HG02852 (cell line): ENCODE results near the gene IWS1.
A peak's percentile ranks its signal among the peaks of the same experiment; 100 is the strongest.
"Not testable (repeated sequence)": the region's sequence is repeated elsewhere in the genome, so short reads cannot be mapped to it uniquely, and the experiment has no call there.

Source experiments
- ATAC-seq: cut with Tn5 transposase; IDR thresholded peaks from one replicate; pipeline ENCODE4 v1.9.1; 2021; ENCODE audit warnings: mild to moderate bottlenecking, moderate library complexity; ENCODE audit not compliant: unreplicated experiment

Gene IWS1

DNA sequence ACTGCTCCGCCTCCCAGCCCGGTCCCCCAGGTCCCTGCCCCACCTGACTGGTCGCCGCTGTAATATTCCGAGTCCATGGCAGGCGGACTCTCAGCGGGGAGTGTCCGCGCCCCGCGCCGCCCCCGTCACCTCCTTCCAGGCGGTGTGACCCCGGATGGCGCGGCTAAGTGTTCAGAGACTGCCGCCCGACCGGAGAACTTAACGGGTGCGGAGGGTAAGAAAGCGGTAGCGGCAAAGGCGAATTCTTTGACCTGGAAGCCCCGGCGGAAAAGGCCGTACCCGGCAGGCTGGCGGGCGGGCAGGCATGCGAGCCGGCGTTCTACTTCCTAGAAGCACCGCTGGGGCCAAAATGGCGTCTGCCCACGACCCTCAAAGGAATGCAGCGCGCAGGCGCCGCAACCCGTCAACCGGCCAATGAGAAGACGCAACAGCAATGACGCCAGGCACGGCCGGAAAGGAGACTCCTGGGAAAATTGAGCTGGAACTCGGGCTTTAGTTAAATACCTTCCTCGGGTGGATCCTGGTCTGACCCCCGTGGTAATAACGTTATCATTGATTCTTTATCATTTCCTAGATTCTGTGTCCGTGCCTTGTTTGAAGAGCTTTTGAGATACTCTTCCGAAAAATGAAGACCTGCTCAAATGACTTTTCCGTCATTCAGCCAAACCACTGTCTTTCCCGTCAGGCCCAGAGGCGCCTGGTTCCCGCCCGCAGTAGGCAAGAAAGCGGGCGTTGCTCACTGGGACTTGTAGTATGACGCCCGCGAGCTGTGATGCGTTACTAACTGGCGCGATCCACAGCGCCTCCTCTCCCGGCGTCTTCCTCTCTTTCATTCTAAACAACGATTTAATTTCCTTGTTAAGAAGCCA lies at the start of gene IWS1:
Gene IWS1, minus strand, starts transcription at position 358 of the 869 bp plus-strand sequence. Its CDS starts 281 bp downstream, at position 77.
- peak; percentile 90 for ATAC-seq

DNA sequence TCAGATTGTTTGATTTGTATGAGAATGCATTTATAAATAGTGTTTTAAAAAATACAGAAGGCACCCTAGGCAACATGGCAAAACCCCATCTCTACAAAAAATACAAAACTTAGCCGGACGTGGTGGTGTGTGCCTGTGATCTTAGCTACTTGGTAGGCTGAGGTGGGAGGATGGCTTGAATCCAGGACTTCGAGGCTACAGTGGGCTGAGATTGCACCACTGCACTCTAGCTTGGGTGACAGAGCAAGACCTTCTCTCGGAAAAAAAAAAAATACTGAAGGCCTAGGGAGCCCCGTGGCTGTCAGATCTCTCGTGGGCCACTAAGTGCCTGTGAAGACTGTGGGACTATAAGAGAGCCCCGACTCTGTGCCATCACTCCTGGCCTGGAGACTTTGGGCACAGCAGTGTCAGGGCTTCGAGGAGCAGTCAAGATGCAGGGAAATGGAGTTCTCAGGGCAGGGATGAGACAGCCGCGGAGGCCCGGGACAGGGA lies 49.7 kb upstream of the IWS1 start:
- ATAC-seq, result no peak

DNA sequence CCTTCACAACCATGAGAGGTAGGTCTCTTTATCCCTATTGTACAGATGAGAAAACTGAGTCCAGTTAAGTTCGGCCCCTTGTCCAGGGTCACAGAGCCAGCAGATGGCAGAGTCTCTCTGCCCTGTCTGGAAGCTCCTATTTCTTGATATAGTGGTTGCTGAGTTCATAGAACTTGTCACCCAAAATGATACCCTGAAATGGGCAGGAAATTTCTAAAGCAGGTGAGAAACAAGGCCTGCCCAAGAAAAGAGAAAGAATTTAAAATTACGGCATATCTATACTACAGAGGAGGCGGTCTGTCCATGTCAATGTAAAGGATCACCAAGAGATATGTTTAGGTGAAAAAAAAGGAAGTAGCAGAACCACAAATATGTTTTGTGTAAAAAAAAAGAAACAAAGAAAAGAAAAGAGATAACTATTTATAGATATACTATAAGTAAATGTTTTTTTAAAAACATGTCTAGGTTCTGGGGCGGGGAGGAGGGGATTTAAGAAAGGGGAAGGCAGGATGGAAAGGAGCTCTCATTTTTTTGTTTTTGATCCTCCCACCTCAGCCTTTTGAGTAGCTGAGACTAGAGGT lies 49.0 kb upstream of the IWS1 start:
- ATAC-seq, result no peak

DNA sequence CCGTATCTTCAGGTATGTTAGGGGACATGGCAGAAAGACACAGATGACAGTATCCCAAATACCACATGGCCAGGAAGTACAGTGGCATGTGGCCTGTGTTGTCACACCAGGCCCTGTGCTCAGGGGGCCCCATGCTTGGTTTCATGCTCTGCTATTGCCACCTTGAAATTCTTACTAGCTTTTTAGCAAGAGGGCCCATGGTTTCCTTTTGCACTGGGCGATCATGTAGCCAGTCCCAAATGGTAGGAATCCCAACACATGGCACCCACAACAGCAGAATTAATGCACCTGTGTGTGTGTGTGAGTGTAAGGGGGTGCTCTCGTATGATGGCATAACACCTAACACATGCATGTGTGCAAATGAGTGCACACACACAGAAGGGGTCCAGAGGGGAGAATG lies 48.4 kb upstream of the IWS1 start:
- ATAC-seq, result no peak

DNA sequence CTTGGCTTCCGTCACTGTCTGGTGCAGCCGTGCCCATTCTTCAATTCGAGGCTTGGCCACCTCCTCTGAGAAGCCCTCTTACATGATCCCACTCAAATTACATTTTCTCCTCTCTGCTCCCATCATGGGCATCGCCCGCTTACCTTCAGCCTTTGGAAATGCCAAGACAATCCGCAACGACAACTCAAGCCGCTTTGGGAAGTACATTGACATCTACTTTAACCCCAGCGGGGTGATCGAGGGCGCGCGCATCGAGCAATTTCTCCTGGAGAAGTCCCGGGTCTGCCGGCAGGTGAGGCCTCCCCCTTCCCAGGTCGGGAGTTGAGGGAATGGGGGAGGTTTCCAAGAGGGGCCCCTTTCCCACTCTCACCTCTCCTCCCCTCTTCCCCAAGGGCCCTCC lies 47.5 kb upstream of the IWS1 start:
- ATAC-seq, result no peak

DNA sequence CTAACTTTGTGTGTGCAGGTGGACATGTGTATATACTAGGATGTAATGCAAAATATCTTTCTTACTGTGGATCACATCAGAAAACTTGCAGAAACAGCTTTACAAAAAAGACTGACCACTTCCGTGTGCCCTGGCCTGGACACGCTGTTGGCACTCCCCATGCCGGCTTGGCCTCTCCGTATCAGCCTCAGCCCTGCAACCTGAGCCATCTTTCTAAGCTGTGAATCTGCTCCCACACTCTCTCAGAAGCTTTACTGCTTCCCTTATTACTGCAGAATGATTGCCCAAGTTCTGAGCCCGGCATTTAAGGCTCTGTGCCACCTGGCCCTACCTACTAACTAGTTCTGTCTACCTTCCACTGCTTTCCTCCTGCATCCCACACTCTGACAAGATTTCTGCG lies 47.0 kb upstream of the IWS1 start:
- no peak for ATAC-seq

DNA sequence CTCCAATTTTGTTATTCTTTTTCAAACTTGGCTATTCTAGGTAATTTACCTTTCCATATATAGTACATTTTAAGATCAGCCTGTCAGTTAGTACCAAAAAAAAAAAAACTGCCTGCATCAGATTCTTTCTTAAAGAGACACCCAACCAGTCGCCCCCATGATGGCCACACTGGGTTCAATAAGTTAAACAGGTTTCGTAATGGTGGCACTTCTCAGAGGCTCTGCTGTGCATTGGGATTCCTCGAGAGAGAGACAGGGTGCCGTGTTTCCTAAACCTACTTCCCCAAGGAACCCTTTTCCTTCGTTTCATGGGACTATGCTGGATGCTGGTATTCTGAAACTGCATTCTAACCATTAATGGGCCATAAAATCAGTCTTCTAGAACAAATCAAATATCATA lies 46.6 kb upstream of the IWS1 start:
- no peak for ATAC-seq

DNA sequence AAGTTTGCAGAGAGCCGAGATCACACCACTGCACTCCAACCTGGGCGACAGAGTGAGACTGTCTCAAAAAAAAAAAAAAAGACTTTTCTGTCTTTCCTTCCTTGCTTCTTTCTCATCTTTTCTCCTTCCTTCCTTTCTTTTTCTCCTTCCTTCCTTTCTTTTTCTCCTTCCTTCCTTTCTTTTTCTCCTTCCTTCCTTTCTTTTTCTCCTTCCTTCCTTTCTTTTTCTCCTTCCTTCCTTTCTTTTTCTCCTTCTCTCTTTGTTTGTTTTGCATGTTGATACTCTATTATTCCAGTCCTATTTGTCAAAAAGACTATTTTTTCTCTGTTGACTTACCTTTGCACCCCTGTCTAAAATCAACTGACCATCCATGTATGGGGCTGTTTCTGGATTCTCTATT lies 46.1 kb upstream of the IWS1 start:
- not testable (repeated sequence) for ATAC-seq

DNA sequence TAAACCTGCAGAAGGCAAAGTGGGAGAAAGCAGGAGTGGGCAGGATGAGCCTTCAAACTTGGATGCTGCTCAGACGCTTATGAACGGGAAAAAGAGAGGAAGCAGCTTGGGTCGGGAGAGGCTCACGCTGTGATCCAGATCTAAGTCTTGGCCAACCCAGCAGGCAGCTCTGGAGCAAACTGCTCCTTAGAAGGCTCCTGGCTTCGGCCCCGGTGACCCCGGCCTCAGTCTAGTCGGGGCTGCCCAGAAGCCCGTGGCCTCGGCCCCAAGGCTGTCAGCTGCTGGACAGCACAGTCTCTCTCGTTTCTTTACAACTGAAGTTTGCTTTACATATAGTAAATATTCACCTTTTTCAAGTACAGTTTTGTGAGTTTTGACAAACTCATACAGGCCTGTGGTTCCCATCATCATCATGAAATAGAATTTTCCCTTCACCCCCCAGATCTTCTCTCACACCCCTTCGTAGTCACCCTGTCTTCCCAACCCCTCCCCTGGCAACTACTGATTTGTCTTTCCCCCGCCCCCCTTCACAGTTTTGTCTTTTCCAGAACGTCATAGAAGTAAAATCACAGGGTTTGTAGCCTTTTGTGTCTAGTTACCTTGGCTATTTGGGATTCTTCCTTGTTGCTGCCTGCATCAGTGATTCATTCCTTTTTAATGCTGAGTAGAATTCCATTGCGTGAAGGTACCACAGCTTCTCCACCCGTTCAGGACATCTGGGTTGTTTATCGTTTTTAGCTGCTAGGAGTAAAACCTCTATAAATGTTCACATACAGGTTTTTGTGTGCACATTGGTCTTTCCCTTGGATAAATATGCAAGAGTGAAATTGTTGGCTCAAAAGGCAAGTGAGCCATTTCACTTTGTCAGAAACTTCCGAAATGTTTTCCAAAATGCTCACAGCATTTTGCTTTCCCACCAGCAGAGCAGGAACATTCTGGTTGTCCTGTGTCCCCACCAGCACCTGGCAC lies 44.3 kb upstream of the IWS1 start:
- no peak for ATAC-seq

DNA sequence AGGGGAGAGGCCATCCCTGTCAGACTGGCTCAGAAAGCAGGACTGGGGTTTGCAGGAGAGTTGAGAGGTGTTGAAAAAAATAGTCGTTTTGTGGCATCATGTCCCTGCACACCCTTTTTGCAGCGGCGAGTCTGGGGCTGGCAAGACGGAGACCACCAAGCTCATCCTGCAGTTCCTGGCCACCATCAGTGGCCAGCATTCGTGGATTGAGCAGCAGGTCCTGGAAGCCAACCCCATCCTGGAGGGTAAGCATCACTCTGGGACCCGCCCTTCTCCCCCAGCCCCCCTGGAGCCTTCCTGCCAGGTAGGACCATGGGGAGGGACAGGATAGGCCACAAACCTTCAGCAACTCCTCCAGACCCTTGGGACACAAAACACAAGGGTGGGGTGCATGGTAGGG lies 43.4 kb upstream of the IWS1 start:
- no peak for ATAC-seq

DNA sequence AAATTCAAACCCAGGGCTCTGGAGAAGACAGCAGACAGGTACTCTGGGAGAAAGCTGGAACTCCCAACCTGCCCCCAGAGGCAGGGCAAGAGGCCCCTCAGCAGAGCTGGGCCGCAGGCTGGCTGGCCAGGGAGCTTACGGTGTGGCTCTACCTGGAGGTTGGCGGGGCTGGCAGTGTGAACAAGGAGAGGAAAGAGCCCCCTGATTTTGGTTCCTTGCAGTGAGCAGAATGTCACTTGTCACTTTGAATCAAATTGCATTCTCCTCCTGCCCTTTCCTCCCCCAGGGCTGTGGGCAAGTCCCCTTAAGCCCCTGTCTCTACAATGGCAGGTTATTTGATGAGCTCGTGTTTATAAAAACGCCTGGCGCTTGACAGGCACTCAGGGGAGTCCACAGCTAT lies 41.8 kb upstream of the IWS1 start:
- ATAC-seq, result no peak

DNA sequence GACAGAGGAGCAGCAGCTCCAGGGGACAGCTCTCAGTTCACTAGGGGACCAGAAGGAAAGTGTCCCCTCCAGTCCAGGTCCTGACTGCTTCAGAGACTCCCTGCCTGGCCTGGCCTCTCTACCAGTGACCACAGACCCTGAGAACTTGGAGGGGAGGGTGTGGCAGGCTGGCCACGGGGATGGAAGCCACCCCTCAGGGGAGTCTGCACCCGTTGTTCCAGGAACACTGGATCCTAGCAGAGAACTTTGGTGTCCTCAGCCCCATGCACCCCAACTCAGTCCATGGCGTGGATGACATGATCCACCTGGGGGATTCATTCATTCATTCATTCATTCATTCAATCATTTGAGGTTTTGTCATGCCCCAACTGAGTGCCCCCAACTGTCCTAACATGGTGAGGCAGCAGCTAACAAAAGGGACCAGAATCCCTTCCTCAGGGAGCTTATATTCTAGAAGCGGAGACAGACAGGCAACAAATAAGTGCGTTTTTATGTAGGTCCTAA lies 41.1 kb upstream of the IWS1 start:
- no peak for ATAC-seq

DNA sequence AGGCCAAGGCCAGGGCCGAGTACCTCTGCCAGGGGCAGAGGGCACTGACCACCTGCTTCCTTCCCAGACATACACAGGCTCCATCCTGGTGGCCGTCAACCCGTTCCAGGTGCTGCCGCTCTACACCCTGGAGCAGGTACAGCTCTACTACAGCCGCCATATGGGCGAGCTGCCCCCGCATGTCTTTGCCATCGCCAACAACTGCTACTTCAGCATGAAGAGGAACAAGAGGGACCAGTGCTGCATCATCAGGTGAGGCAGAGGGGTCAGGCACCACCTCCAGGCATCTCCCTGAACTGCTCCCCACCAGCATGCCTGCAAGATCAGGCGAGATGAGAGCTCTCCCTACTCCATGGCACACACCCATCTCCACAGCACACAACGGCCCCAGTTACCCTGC lies 40.3 kb upstream of the IWS1 start:
- ATAC-seq, result no peak

DNA sequence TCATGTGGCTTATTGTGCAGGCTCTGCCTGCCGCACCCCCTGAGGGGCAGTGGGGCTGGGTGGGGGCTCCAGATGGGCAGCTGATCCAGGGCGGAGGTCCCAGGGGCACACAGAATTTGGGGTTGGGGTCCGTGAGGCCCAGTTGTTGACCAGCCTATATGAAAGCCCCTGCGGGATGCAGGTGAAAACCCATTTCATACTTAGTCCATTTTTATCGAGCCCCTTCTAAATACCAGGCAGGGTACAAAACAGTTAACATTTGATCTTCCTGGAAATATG lies 39.8 kb upstream of the IWS1 start:
- ATAC-seq, result no peak

DNA sequence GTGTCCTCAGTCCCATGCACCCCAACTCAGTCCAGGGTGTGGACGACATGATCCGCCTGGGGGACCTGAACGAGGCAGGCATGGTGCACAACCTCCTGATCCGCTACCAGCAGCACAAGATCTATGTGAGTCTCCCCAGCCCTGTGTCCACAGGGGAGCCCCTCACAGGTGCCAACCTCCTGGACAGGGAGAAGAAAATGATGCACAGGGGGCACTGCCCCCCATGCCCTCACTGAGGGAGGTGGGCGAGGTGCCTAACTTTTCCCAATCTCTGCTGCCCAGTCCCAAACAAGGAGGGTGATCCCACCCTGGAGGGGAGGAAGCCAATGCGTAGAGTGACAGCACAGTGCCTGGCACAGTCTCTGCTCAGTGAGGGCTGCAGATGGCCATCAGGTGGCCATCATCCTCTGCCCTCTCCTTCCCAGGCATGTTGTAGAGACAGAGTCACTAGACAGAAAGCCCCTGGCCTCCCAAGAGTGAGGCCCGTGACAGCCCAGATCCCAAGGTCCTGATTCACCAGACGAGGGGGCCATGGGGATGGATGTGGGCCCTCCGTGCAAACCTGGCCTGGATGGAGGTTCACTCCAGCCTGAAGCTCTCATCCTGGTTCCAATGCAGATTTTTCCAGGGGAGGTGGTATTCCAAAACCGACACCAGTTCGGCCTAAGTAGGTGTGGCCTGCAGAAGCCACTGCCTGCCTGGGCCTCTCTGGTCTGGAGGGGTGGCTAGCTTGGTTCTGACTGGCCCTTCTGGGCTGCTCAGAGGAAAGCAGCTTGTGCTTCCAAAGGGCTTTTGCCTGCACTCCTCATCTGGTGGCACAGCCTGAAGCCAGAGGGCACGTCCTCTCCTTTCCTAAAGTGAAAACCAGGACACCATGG lies 39.2 kb upstream of the IWS1 start:
- no peak for ATAC-seq

DNA sequence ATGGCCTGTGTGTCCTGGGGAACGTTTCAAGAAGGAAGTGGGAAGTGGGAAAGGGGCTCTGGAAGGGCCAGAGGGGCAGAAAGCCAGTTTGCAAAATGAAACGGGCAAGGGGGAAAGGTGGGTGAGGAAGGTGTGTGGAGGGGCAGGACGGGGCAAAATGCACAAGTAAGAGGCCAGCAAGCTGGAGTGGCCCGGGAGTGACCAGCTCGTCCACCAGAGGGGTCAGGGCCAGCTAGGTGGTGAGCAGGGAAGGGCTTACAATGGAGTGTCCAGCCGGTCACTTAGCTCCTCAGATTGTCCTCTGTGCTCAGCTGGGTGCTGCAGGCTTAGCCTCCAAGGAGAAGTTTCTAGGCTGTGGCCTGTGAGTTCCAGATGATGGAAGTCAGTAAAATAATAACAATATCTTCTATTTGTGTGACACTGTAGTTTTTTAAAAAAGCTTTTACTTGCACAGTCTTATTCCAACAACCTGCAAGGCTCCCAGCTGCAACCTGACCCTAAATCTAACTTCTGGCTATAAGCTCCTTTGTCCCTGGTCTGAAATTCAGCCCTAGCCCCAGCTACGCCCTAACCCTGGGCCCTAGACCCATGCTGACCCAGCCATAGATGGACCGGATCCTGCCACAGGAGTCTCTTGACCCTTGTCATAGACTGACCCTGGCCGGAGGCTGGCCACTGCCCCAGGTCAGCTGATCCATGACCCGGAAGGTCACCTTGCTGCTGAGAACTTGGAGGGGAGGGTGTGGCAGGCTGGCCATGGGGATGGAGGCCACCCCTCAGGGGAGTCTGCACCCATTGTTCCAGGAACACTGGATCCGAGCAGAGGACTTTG lies 38.4 kb upstream of the IWS1 start:
- no peak for ATAC-seq

DNA sequence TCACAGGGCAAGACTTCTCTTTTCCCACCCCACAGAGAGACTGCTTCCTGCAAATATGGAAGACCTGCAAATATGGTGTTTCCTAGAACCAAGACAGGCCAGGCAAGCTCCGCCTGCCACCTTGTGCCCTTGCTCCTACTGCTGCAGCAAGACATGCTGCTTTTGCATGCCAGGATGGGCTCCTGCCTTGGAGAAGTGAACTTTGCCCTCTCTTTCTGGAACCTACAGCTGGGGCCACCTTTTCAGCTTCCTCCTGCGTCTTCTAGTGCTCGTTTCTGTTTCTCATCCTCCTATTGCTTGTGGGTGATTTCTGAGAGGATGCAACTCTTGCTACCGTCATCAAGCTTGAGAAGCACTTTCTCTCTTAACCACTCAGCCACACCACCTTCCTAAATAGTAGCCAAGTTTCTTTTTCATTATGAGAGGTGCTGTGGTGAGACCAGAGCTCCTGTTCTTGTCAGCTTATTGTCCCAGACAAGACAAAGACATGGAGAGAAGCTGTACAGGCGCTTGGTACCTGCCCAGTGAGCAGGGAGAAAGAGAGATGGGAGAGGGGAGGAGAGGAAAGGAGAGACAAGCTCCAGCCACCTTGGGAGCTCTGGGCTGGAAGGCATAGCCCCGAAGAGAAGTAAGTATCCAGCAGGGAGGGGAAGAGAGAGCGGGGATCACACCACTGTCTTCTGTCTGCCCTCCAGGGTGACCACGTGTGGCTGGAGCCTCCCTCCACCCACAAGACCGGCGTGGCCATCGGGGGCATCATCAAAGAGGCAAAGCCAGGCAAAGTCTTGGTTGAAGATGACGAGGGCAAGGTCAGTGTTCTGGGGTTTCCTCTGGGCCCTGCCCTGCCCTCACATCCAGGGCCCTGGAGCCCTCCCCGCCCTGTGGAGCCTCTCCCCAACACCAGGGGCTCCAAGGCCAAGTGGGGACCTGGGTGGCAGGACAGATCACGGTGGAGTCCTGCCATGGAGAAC lies 37.5 kb upstream of the IWS1 start:
- ATAC-seq, result peak; percentile 96

DNA sequence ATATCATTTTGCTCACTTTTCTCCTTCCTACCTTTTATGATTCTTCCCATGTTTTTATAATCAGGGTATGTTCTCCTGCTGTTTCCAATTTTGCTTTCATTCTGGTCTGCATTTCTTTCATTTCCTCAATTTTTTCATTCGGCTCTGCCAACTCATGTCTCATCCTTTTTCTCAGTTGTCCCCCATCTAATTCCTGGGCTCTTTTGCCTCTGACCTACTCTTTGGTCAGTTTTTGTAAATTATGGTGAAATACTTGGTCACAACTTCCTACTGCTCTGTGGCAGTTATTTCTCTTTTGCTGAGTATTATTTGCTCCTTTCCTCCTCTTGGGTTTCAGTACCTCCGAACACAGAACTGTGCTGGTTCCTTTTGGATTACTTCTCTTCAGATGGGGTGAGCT lies 36.6 kb upstream of the IWS1 start:
- ATAC-seq, result no peak
